ENCODE results near the gene GDE1. TPM values are rescaled to one million over a fixed set of nuclear protein-coding genes. Genes with fewer than 3 reads are reported as not detected.
A peak's percentile ranks its signal among the peaks of the same experiment; 100 is the strongest.

The GDE1 gene
- total and polyA plus RNA-seq, 9 of the 15 experiments (the other 6 are each of a cell fraction or from before 2014, with no cell fraction given): 18.8 to 40.5 (median 22.3) TPM

DNA sequence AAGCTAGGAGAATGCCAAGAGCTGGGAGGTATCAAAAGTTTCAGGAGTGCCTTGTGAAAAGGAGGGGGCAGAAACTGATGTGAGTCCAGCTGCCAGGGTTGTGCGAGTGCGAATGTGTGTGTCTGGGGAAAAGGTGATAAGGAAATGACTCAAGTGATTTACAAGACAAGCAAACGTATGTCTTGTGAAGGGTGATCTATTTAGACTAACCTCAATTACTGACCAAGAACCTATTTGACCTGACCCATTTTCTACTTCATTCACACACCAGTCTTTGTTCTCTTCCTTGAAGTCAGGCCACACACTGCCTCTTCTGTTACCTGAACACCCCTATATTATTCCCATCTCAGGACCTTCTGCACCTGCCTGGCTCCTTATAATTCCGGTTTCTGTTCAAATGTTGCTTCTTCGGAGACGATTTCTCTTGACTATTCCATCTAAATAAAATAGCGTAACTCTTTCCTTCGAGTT lies 1.0 kb downstream of the GDE1 start (continued):
- TF ChIP-seq U2AF1 (optimal IDR thresholded peaks at IDR 0.05; ENCODE audit: low read depth, low read length) (no peak), KLF10 (CRISPR knock-in tag; IDR thresholded peaks at IDR 0.05) (no peak), NELFE (IDR thresholded peaks at IDR 0.05; ENCODE audit: insufficient read depth, insufficient read length) (no peak), CAMTA2 (CRISPR knock-in tag; conservative IDR thresholded peaks at IDR 0.05) (no peak), TAF7 (tag; IDR thresholded peaks at IDR 0.05) (no peak), ZBTB17 (CRISPR knock-in tag; IDR thresholded peaks at IDR 0.05) (no peak), FOXK1 (CRISPR knock-in tag; IDR thresholded peaks at IDR 0.05; ENCODE audit: borderline replicate concordance) (no peak), POLR3G (IDR thresholded peaks at IDR 0.05; ENCODE audit: extremely low read depth, insufficient read length, insufficient replicate concordance) (no peak), RBM34 (IDR thresholded peaks at IDR 0.05; ENCODE audit: borderline replicate concordance, insufficient read depth, low read length) (no peak), ZNF24 (IDR thresholded peaks at IDR 0.05) (peak; percentile 59; the same call in 1 of the 2 replicates), XRCC4 (IDR thresholded peaks at IDR 0.05; ENCODE audit: extremely low read depth, insufficient read depth, insufficient read length) (no peak), ZNF146 (CRISPR knock-in tag; IDR thresholded peaks at IDR 0.05; ENCODE audit: unreplicated experiment) (no peak), SAFB2 (IDR thresholded peaks at IDR 0.05; ENCODE audit: borderline replicate concordance, low read depth, low read length, severe bottlenecking) (no peak), PHF8 (IDR thresholded peaks at IDR 0.05; ENCODE audit: borderline replicate concordance, low read length) (no peak), ZC3H11A (IDR thresholded peaks at IDR 0.05; ENCODE audit: low read depth, low read length) (no peak), ZNF444 (CRISPR knock-in tag; IDR thresholded peaks at IDR 0.05) (no peak), SP2 (IDR thresholded peaks at IDR 0.05; ENCODE audit: extremely low read depth, low read depth, low read length, poor library complexity, severe bottlenecking) (no peak), ZNF778 (CRISPR knock-in tag; IDR thresholded peaks at IDR 0.05) (no peak)
- TF ChIP-seq, protein P1, sequence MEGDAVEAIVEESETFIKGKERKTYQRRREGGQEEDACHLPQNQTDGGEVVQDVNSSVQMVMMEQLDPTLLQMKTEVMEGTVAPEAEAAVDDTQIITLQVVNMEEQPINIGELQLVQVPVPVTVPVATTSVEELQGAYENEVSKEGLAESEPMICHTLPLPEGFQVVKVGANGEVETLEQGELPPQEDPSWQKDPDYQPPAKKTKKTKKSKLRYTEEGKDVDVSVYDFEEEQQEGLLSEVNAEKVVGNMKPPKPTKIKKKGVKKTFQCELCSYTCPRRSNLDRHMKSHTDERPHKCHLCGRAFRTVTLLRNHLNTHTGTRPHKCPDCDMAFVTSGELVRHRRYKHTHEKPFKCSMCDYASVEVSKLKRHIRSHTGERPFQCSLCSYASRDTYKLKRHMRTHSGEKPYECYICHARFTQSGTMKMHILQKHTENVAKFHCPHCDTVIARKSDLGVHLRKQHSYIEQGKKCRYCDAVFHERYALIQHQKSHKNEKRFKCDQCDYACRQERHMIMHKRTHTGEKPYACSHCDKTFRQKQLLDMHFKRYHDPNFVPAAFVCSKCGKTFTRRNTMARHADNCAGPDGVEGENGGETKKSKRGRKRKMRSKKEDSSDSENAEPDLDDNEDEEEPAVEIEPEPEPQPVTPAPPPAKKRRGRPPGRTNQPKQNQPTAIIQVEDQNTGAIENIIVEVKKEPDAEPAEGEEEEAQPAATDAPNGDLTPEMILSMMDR (IDR thresholded peaks at IDR 0.05 in 2 of 3, conservative IDR thresholded peaks at IDR 0.05 in 1 of 3; ENCODE audit: insufficient read depth in 2 of 3, low read depth in 1 of 3, low read length in 3 of 3): no peak
- TF ChIP-seq, protein P2, sequence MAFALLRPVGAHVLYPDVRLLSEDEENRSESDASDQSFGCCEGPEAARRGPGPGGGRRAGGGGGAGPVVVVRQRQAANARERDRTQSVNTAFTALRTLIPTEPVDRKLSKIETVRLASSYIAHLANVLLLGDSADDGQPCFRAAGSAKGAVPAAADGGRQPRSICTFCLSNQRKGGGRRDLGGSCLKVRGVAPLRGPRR (CRISPR knock-in tag; IDR thresholded peaks at IDR 0.05): no peak
- TF ChIP-seq, protein P3, sequence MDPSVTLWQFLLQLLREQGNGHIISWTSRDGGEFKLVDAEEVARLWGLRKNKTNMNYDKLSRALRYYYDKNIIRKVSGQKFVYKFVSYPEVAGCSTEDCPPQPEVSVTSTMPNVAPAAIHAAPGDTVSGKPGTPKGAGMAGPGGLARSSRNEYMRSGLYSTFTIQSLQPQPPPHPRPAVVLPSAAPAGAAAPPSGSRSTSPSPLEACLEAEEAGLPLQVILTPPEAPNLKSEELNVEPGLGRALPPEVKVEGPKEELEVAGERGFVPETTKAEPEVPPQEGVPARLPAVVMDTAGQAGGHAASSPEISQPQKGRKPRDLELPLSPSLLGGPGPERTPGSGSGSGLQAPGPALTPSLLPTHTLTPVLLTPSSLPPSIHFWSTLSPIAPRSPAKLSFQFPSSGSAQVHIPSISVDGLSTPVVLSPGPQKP (CRISPR knock-in tag; IDR thresholded peaks at IDR 0.05): no peak
- TF ChIP-seq, protein P4, sequence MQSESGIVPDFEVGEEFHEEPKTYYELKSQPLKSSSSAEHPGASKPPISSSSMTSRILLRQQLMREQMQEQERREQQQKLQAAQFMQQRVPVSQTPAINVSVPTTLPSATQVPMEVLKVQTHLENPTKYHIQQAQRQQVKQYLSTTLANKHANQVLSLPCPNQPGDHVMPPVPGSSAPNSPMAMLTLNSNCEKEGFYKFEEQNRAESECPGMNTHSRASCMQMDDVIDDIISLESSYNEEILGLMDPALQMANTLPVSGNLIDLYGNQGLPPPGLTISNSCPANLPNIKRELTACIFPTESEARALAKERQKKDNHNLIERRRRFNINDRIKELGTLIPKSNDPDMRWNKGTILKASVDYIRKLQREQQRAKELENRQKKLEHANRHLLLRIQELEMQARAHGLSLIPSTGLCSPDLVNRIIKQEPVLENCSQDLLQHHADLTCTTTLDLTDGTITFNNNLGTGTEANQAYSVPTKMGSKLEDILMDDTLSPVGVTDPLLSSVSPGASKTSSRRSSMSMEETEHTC (IDR thresholded peaks at IDR 0.05): 0 out of 2 replicates have a peak, but pooled peaks have one; percentile 56
- TF ChIP-seq, protein P5, sequence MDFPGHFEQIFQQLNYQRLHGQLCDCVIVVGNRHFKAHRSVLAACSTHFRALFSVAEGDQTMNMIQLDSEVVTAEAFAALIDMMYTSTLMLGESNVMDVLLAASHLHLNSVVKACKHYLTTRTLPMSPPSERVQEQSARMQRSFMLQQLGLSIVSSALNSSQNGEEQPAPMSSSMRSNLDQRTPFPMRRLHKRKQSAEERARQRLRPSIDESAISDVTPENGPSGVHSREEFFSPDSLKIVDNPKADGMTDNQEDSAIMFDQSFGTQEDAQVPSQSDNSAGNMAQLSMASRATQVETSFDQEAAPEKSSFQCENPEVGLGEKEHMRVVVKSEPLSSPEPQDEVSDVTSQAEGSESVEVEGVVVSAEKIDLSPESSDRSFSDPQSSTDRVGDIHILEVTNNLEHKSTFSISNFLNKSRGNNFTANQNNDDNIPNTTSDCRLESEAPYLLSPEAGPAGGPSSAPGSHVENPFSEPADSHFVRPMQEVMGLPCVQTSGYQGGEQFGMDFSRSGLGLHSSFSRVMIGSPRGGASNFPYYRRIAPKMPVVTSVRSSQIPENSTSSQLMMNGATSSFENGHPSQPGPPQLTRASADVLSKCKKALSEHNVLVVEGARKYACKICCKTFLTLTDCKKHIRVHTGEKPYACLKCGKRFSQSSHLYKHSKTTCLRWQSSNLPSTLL (IDR thresholded peaks at IDR 0.05): no peak
